HG02973 (cell line): Measurements from ENCODE around the gene CECR2.

Experiments used
- ATAC-seq: cut with Tn5 transposase; IDR thresholded peaks from one replicate; pipeline ENCODE4 v1.9.1; 2021; ENCODE audit warnings: moderate library complexity; ENCODE audit not compliant: unreplicated experiment

The CECR2 gene

GRCh38 chr22:17443405-17444203 is 74.3 kb downstream of the CECR2 start:
- ATAC-seq: no peak

GRCh38 chr22:17444204-17444504 is 74.9 kb downstream of the CECR2 start:
- no peak for ATAC-seq

- no peak for ATAC-seq
Measured at GRCh38 chr22:17446698-17447097, 77.4 kb downstream of the CECR2 start.

GRCh38 chr22:17451316-17451715 is 82.1 kb downstream of the CECR2 start:
- no peak for ATAC-seq

- no peak for ATAC-seq
Measured at GRCh38 chr22:17460895-17461294, 91.6 kb downstream of the CECR2 start.

- ATAC-seq: no peak
Measured at GRCh38 chr22:17470880-17471500, 101.7 kb downstream of the CECR2 start.

- no peak for ATAC-seq
Measured at GRCh38 chr22:17471886-17472535, 102.8 kb downstream of the CECR2 start.

- no peak for ATAC-seq
Measured at GRCh38 chr22:17472932-17473331, 103.7 kb downstream of the CECR2 start.

- ATAC-seq: no peak
Measured at GRCh38 chr22:17475318-17476230, 106.3 kb downstream of the CECR2 start.

GRCh38 chr22:17476838-17477237 is 107.6 kb downstream of the CECR2 start:
- no peak for ATAC-seq

GRCh38 chr22:17477391-17477833 is 108.2 kb downstream of the CECR2 start:
- no peak for ATAC-seq

- no peak for ATAC-seq
Measured at GRCh38 chr22:17479135-17479534, 109.9 kb downstream of the CECR2 start.

- no peak for ATAC-seq
Measured at GRCh38 chr22:17481424-17481823, 112.2 kb downstream of the CECR2 start.

GRCh38 chr22:17483688-17484372 is 114.6 kb downstream of the CECR2 start:
- ATAC-seq: no peak

- ATAC-seq: no peak
Measured at GRCh38 chr22:17484608-17485007, 115.3 kb downstream of the CECR2 start.

- ATAC-seq: no peak
Measured at GRCh38 chr22:17486313-17486712, 117.1 kb downstream of the CECR2 start.

GRCh38 chr22:17486719-17487118 is 117.5 kb downstream of the CECR2 start:
- no peak for ATAC-seq

GRCh38 chr22:17489101-17489500 is 119.8 kb downstream of the CECR2 start:
- no peak for ATAC-seq

- no peak for ATAC-seq
Measured at GRCh38 chr22:17491090-17491640, 121.9 kb downstream of the CECR2 start.

- no peak for ATAC-seq
Measured at GRCh38 chr22:17492247-17492646, 123.0 kb downstream of the CECR2 start.
